Endothelial cell (in vitro differentiated cells): ENCODE measurements around the gene SS18L1. TPM values are rescaled to one million over a fixed set of nuclear protein-coding genes. Genes with fewer than 3 reads are reported as not detected.

Experiments used
- DNase-seq: peaks from one replicate; pipeline ENCODE4 v3.0.0; 2021; ENCODE audit warnings: low spot score
- H3K27ac Mint-ChIP-seq: one replicate; pipeline ENCODE4 v1.8.0; 2021; ENCODE audit warnings: mixed read lengths, inconsistent platforms; ENCODE audit not compliant: unreplicated experiment
- H3K27me3 Mint-ChIP-seq: one replicate; pipeline ENCODE4 v1.8.0; 2021; ENCODE audit warnings: mild to moderate bottlenecking, moderate library complexity, mixed read lengths, inconsistent platforms; ENCODE audit not compliant: unreplicated experiment
- H3K36me3 Mint-ChIP-seq: one replicate; pipeline ENCODE4 v1.8.0; 2021; ENCODE audit warnings: mild to moderate bottlenecking, low read depth, mixed read lengths, inconsistent platforms; ENCODE audit not compliant: unreplicated experiment
- H3K4me1 Mint-ChIP-seq: one replicate; pipeline ENCODE4 v1.8.0; 2021; ENCODE audit warnings: mild to moderate bottlenecking, mixed read lengths, inconsistent platforms; ENCODE audit not compliant: unreplicated experiment
- H3K4me3 Mint-ChIP-seq: one replicate; pipeline ENCODE4 v1.8.0; 2021; ENCODE audit warnings: mild to moderate bottlenecking, mixed read lengths, inconsistent platforms; ENCODE audit not compliant: unreplicated experiment
- H3K9me3 Mint-ChIP-seq: one replicate; pipeline ENCODE4 v1.8.0; 2021; ENCODE audit warnings: mixed read lengths, inconsistent platforms; ENCODE audit not compliant: unreplicated experiment
- long read RNA-seq: library from polyadenylated mRNA; unstranded; transcript quantifications from one replicate; pipeline ENCODE4 v2.0.0, GENCODE V29; 2020; ENCODE audit not compliant: unreplicated experiment
- total RNA-seq: library from RNA; stranded (reverse); fragmentation: NEBNext Ultra II Directional; extraction: Animal tissue kit (Norgen Biotek cat#: 25700); gene quantifications from one replicate; pipeline ENCODE4 v1.2.1, GENCODE V29; 2021; ENCODE audit not compliant: unreplicated experiment
- TF ChIP-seq, protein P1 (sequence below): fragments of 200-600 bp; sonication (generic); IDR thresholded peaks from one replicate; pipeline ENCODE4 v1.5.0; 2021; ENCODE audit warnings: antibody characterized with exemption; ENCODE audit not compliant: unreplicated experiment

SS18L1 gene, protein sequence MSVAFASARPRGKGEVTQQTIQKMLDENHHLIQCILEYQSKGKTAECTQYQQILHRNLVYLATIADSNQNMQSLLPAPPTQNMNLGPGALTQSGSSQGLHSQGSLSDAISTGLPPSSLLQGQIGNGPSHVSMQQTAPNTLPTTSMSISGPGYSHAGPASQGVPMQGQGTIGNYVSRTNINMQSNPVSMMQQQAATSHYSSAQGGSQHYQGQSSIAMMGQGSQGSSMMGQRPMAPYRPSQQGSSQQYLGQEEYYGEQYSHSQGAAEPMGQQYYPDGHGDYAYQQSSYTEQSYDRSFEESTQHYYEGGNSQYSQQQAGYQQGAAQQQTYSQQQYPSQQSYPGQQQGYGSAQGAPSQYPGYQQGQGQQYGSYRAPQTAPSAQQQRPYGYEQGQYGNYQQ
- 17.5 TPM for total RNA-seq
- long read RNA-seq, partial matches to known transcripts = 0 of 2 reads
- long read RNA-seq, other reads (novel, unspliced or antisense) = 2 of 2 reads

DNA sequence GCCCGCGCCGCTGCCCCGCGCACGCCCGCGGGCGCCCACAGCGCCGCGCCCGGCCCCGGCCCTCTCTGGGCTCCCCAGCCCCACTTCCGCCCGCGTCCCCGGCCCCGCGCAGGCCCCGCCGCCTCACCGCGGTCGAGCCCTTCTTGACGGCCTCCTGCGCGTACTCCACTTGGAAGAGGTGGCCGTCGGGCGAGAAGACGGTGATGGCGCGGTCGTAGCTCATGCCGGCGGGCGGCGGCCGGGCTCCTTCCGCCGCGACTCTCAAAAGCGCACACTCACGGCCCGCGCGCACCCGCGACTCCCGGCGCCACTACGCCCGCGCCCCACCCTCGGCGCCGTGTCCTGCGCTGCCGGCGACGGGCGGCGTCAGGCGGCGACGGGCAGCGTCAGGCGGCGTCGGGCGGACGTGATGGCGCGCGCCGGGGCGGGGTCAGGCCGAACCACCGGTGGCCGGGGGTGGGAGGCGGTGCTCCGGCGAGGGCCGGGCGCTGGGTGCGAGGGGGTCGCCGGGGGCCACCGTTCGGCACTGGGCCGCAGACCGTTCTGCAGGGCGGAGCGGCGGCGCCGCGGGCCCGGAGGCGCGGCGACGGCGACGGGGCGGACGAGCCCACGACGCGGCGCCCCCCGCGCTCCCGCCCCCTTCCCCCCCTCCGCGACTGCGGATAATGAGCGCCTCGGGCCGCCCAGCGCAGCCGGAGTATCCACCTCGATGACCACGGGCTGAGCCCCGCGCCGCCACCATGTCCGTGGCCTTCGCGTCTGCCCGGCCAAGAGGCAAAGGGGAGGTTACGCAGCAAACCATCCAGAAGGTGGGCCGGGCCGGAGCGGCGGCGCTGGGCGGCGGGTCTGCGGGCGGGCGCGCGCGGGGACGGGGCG, at the start of gene SS18L1, which contains the start of gene PSMA7:
SS18L1 (plus strand) TSS at position 689 of the 876 bp plus-strand sequence; CDS start at position 741, 52 bp downstream.
PSMA7 (minus strand) TSS at position 314 of the 876 bp plus-strand sequence; CDS start at position 223, 91 bp downstream.
- Mint-ChIP-seq H3K27ac (peak within 1 kb of the TSS; percentile 95), H3K27me3 (peaks cover 22% of the 10 kb centered on the region), H3K4me1 (peaks cover 31% of the 10 kb centered on the region), H3K4me3 (peak within 1 kb of the TSS; percentile 98), H3K9me3 (no peaks in the 10 kb centered on the region), H3K36me3 (peaks cover 22% of the 10 kb centered on the region)
- TF ChIP-seq, protein P1, sequence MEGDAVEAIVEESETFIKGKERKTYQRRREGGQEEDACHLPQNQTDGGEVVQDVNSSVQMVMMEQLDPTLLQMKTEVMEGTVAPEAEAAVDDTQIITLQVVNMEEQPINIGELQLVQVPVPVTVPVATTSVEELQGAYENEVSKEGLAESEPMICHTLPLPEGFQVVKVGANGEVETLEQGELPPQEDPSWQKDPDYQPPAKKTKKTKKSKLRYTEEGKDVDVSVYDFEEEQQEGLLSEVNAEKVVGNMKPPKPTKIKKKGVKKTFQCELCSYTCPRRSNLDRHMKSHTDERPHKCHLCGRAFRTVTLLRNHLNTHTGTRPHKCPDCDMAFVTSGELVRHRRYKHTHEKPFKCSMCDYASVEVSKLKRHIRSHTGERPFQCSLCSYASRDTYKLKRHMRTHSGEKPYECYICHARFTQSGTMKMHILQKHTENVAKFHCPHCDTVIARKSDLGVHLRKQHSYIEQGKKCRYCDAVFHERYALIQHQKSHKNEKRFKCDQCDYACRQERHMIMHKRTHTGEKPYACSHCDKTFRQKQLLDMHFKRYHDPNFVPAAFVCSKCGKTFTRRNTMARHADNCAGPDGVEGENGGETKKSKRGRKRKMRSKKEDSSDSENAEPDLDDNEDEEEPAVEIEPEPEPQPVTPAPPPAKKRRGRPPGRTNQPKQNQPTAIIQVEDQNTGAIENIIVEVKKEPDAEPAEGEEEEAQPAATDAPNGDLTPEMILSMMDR = no peak
- DNase-seq = peak; percentile 86

DNA sequence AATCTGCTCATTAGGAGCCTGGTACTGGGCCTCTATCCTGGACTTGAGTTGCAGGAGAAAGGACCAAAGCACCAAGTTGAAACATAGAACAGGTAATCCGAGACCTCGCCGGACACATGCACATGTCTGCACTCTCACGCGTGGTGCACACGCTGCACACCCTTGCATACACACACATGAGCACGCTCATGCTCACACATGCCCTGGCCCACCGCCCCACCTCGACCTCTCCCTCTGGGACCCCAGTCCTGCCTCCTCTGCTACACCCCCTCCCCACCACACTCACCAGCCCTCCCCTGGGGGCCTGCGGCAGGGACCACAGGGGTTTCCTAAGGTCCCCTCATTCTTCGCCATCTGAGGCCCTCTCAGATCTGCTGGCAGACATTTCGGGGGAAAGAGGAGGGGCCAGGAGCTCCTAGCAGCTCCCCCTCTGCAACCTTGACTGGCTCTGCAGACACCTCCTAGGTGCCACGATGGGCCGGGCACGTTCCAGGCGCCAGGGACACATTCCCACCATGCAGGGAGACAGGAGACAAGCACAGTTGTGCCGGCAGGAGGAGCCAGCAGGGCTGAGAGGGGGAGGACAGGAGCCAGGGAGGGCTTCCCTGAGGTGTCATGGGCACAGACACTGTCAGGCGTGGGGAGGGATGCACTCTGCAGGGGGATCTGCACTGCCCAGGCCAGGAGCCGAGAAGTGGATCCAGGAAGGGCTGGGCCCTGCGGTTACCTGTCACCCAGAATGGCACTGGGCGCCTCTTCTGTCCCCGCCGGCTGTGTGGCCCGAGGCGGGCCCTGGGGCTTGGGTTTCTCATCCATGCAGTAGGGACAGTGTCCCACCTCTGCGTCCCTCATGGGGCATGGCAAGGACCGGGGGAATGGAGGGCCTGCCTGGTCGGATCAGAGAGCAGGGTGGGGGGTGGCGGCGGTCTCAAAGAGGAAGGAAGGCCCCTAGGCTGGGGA, 46.9 kb upstream of the SS18L1 start:
- Mint-ChIP-seq H3K27me3 (peaks cover 3% of the 10 kb centered on the region), H3K36me3 (no peaks in the 10 kb centered on the region), H3K4me1 (no peaks in the 10 kb centered on the region), H3K4me3 (no peak overlapping the region), H3K27ac (no peak overlapping the region), H3K9me3 (no peaks in the 10 kb centered on the region)
- DNase-seq = no peak
- TF ChIP-seq, protein P1 = no peak

DNA sequence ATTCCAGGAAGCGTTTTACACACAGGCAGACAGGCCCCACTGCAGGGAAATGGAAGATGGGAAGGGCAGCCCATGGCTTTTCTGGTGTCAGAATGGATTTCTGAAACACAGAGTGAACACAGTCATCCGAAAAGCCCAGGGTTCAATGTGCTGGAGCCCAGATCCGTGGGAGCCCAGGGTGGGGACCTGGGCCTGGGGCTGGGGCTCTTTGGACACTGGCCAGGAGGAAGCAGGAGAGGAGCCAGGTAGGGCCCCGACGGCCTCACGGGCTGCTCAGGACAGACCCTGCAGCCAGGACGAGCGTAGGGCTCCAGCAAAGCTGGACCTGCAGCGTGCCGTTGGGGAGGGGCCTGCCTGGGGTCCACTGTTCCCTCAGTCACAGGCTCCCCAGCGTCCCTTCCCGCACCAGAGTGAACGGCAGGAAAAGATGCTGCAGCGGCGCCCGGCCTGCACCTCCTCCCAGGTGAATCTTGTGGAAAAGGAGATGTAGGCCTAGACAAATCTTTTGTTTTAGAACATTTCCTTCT, 45.6 kb upstream of the SS18L1 start:
- Mint-ChIP-seq H3K4me1 (peaks cover 3% of the 10 kb centered on the region), H3K27ac (no peak overlapping the region), H3K4me3 (no peak overlapping the region), H3K27me3 (peaks cover 3% of the 10 kb centered on the region), H3K9me3 (no peaks in the 10 kb centered on the region), H3K36me3 (no peaks in the 10 kb centered on the region)
- TF ChIP-seq, protein P1 = no peak
- no peak for DNase-seq

DNA sequence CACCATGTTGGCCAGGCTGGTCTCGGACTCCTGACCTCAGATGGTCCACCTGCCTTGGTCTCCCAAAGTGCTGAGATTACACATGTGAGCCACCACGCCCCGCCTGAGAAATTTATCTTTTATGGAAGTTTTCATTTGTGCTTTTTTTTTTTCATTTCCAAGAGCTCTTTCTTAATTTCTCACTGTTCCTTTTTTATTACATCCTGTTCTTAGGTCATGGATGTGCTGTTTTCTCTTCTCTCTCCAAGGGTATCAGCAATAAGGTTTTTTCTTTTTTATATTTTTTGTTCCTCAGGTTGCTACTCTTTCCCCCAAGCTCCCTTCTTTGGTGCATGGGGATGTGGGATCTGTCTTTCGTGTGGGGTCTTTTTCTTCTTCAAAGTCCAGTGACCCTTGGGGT, 42.5 kb upstream of the SS18L1 start:
- TF ChIP-seq, protein P1 = no peak
- no peak overlapping the region for H3K4me3 Mint-ChIP-seq
- no peaks in the 10 kb centered on the region for H3K9me3 Mint-ChIP-seq
- peaks cover 8% of the 10 kb centered on the region for H3K36me3 Mint-ChIP-seq
- H3K27me3 Mint-ChIP-seq = peaks cover 11% of the 10 kb centered on the region
- peaks cover 3% of the 10 kb centered on the region for H3K4me1 Mint-ChIP-seq
- DNase-seq = no peak
- H3K27ac Mint-ChIP-seq = peak overlapping the region; percentile 12
